H1 (cell line): ENCODE measurements around the gene CFAP92. TPM values are rescaled to one million over a fixed set of nuclear protein-coding genes. Genes with fewer than 3 reads are reported as not detected.

ENCODE experiments used
- FOSL1 ChIP-seq: IDR thresholded peaks from 2 replicates; pipeline ENCODE4 v1.6.1; 2011; ENCODE audit warnings: mild to moderate bottlenecking, low read depth, low read length, moderate library complexity; ENCODE audit not compliant: insufficient read depth
- KDM1A ChIP-seq: fragments of 200-600, 300-600 bp; sonication (generic); IDR thresholded peaks from 2 replicates; pipeline ENCODE4 v1.7.1; 2016; ENCODE audit warnings: mild to moderate bottlenecking, low read length, borderline replicate concordance
- PHF8 ChIP-seq: fragments of 200-600 bp; sonication (generic); conservative IDR thresholded peaks from 2 replicates; pipeline ENCODE4 v1.7.1; 2012; ENCODE audit warnings: low read depth, mild to moderate bottlenecking, inconsistent platforms, low read length, moderate library complexity
- SAP30 ChIP-seq: fragments of 300-600 bp; sonication (generic); IDR thresholded peaks from 2 replicates; pipeline ENCODE4 v1.7.1; 2012; ENCODE audit warnings: low read length, moderate library complexity, mild to moderate bottlenecking, inconsistent platforms; ENCODE audit not compliant: insufficient read depth, insufficient replicate concordance
- polyA plus RNA-seq, 7 experiments: library from polyadenylated mRNA; depleted of rRNA in 3 of 7; stranded (reverse) in 5 of 7; unstranded in 2 of 7; fragments of >200 nt in 5 of 7; fragments of 200-250 nt in 2 of 7; gene quantifications; 1 replicate in 5 of 7; 2 replicates in 1 of 7; 4 replicates in 1 of 7; pipeline versions ENCODE4 v1.2.1 to v1.2.3, GENCODE V29; 2011 to 2013; ENCODE audit warnings: missing spikeins in 2 of 7, mixed read lengths in 2 of 7
- total RNA-seq: library from RNA; stranded (reverse); fragmentation: NEBNext Ultra II Directional; extraction: Animal tissue kit (Norgen Biotek cat#: 25700); gene quantifications from 2 replicates; pipeline ENCODE4 v1.2.1, GENCODE V29; 2021
- TF ChIP-seq, protein P1 (sequence below): fragments of 300-600 bp; sonication (generic); IDR thresholded peaks from 2 replicates; pipeline ENCODE4 v1.7.1; 2012; ENCODE audit warnings: low read length, moderate library complexity, mild to moderate bottlenecking, inconsistent platforms; ENCODE audit not compliant: insufficient replicate concordance
- TF ChIP-seq, protein P2 (sequence below): IDR thresholded peaks from 2 replicates; pipeline ENCODE4 v1.6.1; 2012; ENCODE audit warnings: inconsistent platforms

CFAP92 gene
- total and polyA plus RNA-seq, 2 of the 8 experiments (the other 6 are each of a cell fraction or from before 2014, with no cell fraction given) = 0.77 to 2.0 TPM

DNA sequence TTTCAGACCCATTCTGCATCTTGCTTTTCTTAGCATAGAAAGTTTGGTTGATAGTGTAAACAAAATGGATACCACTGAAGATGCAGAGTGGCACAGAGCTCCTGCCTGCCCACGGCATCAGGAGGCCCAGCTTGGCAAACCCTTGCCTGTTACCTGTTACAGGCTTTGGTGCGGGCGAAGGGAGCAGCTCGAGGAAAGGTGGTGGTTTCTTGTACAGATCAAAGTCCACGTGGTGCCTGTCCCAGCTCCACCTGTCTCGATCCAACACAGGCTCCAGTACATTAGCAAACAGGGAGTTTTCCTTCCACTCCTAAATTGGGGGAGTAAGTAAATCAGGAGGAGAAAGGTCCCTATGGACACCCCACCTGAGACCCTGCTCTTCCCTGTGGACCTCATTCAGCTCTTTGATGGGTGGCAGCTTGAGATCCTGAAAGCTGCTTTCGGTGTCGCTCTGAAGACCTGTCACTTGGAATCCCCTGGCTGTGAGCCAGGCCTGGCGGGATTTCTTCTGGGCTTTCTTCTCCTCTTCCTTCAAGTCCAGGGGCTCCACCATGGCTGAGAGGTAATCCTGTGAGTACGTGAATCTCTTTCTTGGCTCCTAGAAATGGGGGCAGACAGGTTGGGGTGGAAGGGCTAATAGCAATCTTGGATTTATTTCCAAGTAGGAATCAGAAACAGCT is 78.8 kb downstream of the CFAP92 start (continued):
- TF ChIP-seq, protein P1, sequence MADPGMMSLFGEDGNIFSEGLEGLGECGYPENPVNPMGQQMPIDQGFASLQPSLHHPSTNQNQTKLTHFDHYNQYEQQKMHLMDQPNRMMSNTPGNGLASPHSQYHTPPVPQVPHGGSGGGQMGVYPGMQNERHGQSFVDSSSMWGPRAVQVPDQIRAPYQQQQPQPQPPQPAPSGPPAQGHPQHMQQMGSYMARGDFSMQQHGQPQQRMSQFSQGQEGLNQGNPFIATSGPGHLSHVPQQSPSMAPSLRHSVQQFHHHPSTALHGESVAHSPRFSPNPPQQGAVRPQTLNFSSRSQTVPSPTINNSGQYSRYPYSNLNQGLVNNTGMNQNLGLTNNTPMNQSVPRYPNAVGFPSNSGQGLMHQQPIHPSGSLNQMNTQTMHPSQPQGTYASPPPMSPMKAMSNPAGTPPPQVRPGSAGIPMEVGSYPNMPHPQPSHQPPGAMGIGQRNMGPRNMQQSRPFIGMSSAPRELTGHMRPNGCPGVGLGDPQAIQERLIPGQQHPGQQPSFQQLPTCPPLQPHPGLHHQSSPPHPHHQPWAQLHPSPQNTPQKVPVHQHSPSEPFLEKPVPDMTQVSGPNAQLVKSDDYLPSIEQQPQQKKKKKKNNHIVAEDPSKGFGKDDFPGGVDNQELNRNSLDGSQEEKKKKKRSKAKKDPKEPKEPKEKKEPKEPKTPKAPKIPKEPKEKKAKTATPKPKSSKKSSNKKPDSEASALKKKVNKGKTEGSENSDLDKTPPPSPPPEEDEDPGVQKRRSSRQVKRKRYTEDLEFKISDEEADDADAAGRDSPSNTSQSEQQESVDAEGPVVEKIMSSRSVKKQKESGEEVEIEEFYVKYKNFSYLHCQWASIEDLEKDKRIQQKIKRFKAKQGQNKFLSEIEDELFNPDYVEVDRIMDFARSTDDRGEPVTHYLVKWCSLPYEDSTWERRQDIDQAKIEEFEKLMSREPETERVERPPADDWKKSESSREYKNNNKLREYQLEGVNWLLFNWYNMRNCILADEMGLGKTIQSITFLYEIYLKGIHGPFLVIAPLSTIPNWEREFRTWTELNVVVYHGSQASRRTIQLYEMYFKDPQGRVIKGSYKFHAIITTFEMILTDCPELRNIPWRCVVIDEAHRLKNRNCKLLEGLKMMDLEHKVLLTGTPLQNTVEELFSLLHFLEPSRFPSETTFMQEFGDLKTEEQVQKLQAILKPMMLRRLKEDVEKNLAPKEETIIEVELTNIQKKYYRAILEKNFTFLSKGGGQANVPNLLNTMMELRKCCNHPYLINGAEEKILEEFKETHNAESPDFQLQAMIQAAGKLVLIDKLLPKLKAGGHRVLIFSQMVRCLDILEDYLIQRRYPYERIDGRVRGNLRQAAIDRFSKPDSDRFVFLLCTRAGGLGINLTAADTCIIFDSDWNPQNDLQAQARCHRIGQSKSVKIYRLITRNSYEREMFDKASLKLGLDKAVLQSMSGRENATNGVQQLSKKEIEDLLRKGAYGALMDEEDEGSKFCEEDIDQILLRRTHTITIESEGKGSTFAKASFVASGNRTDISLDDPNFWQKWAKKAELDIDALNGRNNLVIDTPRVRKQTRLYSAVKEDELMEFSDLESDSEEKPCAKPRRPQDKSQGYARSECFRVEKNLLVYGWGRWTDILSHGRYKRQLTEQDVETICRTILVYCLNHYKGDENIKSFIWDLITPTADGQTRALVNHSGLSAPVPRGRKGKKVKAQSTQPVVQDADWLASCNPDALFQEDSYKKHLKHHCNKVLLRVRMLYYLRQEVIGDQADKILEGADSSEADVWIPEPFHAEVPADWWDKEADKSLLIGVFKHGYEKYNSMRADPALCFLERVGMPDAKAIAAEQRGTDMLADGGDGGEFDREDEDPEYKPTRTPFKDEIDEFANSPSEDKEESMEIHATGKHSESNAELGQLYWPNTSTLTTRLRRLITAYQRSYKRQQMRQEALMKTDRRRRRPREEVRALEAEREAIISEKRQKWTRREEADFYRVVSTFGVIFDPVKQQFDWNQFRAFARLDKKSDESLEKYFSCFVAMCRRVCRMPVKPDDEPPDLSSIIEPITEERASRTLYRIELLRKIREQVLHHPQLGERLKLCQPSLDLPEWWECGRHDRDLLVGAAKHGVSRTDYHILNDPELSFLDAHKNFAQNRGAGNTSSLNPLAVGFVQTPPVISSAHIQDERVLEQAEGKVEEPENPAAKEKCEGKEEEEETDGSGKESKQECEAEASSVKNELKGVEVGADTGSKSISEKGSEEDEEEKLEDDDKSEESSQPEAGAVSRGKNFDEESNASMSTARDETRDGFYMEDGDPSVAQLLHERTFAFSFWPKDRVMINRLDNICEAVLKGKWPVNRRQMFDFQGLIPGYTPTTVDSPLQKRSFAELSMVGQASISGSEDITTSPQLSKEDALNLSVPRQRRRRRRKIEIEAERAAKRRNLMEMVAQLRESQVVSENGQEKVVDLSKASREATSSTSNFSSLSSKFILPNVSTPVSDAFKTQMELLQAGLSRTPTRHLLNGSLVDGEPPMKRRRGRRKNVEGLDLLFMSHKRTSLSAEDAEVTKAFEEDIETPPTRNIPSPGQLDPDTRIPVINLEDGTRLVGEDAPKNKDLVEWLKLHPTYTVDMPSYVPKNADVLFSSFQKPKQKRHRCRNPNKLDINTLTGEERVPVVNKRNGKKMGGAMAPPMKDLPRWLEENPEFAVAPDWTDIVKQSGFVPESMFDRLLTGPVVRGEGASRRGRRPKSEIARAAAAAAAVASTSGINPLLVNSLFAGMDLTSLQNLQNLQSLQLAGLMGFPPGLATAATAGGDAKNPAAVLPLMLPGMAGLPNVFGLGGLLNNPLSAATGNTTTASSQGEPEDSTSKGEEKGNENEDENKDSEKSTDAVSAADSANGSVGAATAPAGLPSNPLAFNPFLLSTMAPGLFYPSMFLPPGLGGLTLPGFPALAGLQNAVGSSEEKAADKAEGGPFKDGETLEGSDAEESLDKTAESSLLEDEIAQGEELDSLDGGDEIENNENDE = no peak
- TF ChIP-seq FOSL1 (no peak), SAP30 (no peak), PHF8 (no peak), KDM1A (no peak)
- TF ChIP-seq, protein P2, sequence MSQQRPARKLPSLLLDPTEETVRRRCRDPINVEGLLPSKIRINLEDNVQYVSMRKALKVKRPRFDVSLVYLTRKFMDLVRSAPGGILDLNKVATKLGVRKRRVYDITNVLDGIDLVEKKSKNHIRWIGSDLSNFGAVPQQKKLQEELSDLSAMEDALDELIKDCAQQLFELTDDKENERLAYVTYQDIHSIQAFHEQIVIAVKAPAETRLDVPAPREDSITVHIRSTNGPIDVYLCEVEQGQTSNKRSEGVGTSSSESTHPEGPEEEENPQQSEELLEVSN = no peak
